GM23338 (cell line): ENCODE measurements around the gene FAU. TPM values are rescaled to one million over a fixed set of nuclear protein-coding genes. Genes with fewer than 3 reads are reported as not detected.

Experiments used
- ATAC-seq: fragments of 200-7000 bp; cut with Tn5 transposase; 3 replicates; pipeline ENCODE4 v1.9.1; 2020
- DNase-seq: peaks from one replicate; pipeline ENCODE4 v3.0.0-alpha.2; 2015; ENCODE audit warnings: low spot score
- H2AFZ ChIP-seq: fragments of 200-600 bp; sonication (generic); 2 replicates; pipeline ENCODE4 v1.8.0; 2016; ENCODE audit warnings: antibody characterized with exemption, mild to moderate bottlenecking, moderate library complexity
- H3F3A ChIP-seq: fragments of 200-600 bp; sonication (generic); replicated peaks from 2 replicates; pipeline ENCODE4 v1.8.0; 2017; ENCODE audit warnings: antibody characterized with exemption, mixed run types, low read depth
- H3K27ac ChIP-seq: fragments of 200-600 bp; sonication (generic); 2 replicates; pipeline ENCODE4 v1.6.1; 2016; ENCODE audit warnings: low read depth
- H3K27me3 ChIP-seq: fragments of 200-600 bp; sonication (generic); 2 replicates; pipeline ENCODE4 v1.8.0; 2016; ENCODE audit warnings: mild to moderate bottlenecking, mixed run types, moderate library complexity; ENCODE audit not compliant: insufficient read depth
- H3K36me3 ChIP-seq: fragments of 200-600 bp; sonication (generic); 2 replicates; pipeline ENCODE4 v1.8.0; 2016; ENCODE audit warnings: mild to moderate bottlenecking; ENCODE audit not compliant: insufficient read depth
- H3K4me1 ChIP-seq: fragments of 200-600 bp; sonication (generic); 2 replicates; pipeline ENCODE4 v1.8.0; 2016; ENCODE audit warnings: mild to moderate bottlenecking, moderate library complexity; ENCODE audit not compliant: insufficient read depth
- H3K4me2 ChIP-seq: fragments of 200-600 bp; sonication (generic); 2 replicates; pipeline ENCODE4 v1.7.1; 2017; ENCODE audit warnings: mixed run types
- H3K4me3 ChIP-seq: fragments of 200-600 bp; sonication (generic); 2 replicates; pipeline ENCODE4 v1.6.1; 2016; ENCODE audit warnings: mixed run types
- H3K79me2 ChIP-seq: fragments of 200-600 bp; sonication (generic); replicated peaks from 2 replicates; pipeline ENCODE4 v1.8.0; 2017; ENCODE audit warnings: mild to moderate bottlenecking; ENCODE audit not compliant: insufficient read depth
- H3K9me2 ChIP-seq: fragments of 200-600 bp; sonication (generic); 2 replicates; pipeline ENCODE4 v1.8.0; 2017; ENCODE audit not compliant: insufficient read depth
- H4K20me1 ChIP-seq: fragments of 200-600 bp; sonication (generic); replicated peaks from 2 replicates; pipeline ENCODE4 v1.8.0; 2017; ENCODE audit warnings: mild to moderate bottlenecking; ENCODE audit not compliant: insufficient read depth
- H3K27ac Mint-ChIP-seq: 2 replicates; pipeline ENCODE4 v1.8.0; 2020; ENCODE audit warnings: inconsistent platforms, mild to moderate bottlenecking, moderate library complexity, mixed read lengths
- H3K27me3 Mint-ChIP-seq: 3 replicates; pipeline ENCODE4 v1.8.0; 2022; ENCODE audit warnings: low read depth, mild to moderate bottlenecking, moderate library complexity, mixed read lengths, inconsistent platforms; ENCODE audit not compliant: insufficient read depth, poor library complexity
- H3K36me3 Mint-ChIP-seq: 3 replicates; pipeline ENCODE4 v1.8.0; 2021; ENCODE audit warnings: low read depth, mild to moderate bottlenecking, inconsistent platforms, moderate library complexity, mixed read lengths
- H3K4me1 Mint-ChIP-seq: 3 replicates; pipeline ENCODE4 v1.8.0; 2020; ENCODE audit warnings: mild to moderate bottlenecking, inconsistent platforms, mixed read lengths
- H3K4me3 Mint-ChIP-seq: 3 replicates; pipeline ENCODE4 v1.8.0; 2021; ENCODE audit warnings: moderate library complexity, mild to moderate bottlenecking, inconsistent platforms, mixed read lengths
- H3K9me3 Mint-ChIP-seq: 3 replicates; pipeline ENCODE4 v1.8.0; 2020; ENCODE audit warnings: moderate library complexity, mild to moderate bottlenecking, inconsistent platforms, mixed read lengths
- CREB1 ChIP-seq: fragments of 250-450 bp; sonication (Bioruptor Pico); IDR thresholded peaks from 2 replicates; pipeline ENCODE4 v1.5.0; 2020; ENCODE audit warnings: low read depth, mild to moderate bottlenecking, moderate library complexity
- CTCF ChIP-seq, 2 experiments: fragments of 200-600 bp in 1 of 2; sonication (generic) in 1 of 2; conservative IDR thresholded peaks; 2 replicates each; pipeline versions ENCODE4 v1.5.1 to v1.6.1; 2016 to 2017; ENCODE audit warnings: antibody characterized with exemption in 2 of 2, low read depth in 2 of 2, mild to moderate bottlenecking in 2 of 2, moderate library complexity in 1 of 2
- ETS1 ChIP-seq: IDR thresholded peaks from 2 replicates; pipeline ENCODE4 v1.6.1; 2016; ENCODE audit warnings: antibody characterized with exemption
- EZH2 ChIP-seq: fragments of 200-600 bp; sonication (generic); IDR thresholded peaks from one replicate; pipeline ENCODE4 v1.8.0; 2017; ENCODE audit warnings: antibody characterized with exemption, mild to moderate bottlenecking, low read depth; ENCODE audit not compliant: unreplicated experiment
- EZH2phosphoT487 ChIP-seq: fragments of 200-600 bp; sonication (generic); IDR thresholded peaks from one replicate; pipeline ENCODE4 v1.8.1; 2018; ENCODE audit warnings: antibody characterized with exemption; ENCODE audit not compliant: unreplicated experiment
- JUNB ChIP-seq: IDR thresholded peaks from one replicate; pipeline ENCODE4 v1.6.1; 2016; ENCODE audit warnings: antibody characterized with exemption; ENCODE audit not compliant: unreplicated experiment
- NANOG ChIP-seq: IDR thresholded peaks from 2 replicates; pipeline ENCODE4 v1.6.1; 2016; ENCODE audit warnings: antibody characterized with exemption, borderline replicate concordance
- POLR2AphosphoS5 ChIP-seq: IDR thresholded peaks from 2 replicates; pipeline ENCODE4 v1.6.1; 2016; ENCODE audit warnings: antibody characterized with exemption, low read depth
- REST ChIP-seq: IDR thresholded peaks from one replicate; pipeline ENCODE4 v1.6.1; 2018; ENCODE audit warnings: antibody characterized with exemption; ENCODE audit not compliant: unreplicated experiment
- STAT1 ChIP-seq: IDR thresholded peaks from one replicate; pipeline ENCODE4 v1.6.1; 2016; ENCODE audit warnings: antibody characterized with exemption; ENCODE audit not compliant: unreplicated experiment
- ZNF114 ChIP-seq: fragments of 250-450 bp; sonication (Bioruptor Pico); IDR thresholded peaks from 2 replicates; pipeline ENCODE4 v1.5.0; 2020; ENCODE audit warnings: mild to moderate bottlenecking, moderate library complexity
- ZNF331 ChIP-seq: fragments of 250-450 bp; sonication (Bioruptor Pico); IDR thresholded peaks from 2 replicates; pipeline ENCODE4 v1.5.0; 2020; ENCODE audit warnings: low read depth, mild to moderate bottlenecking, moderate library complexity
- ZNF462 ChIP-seq: fragments of 250-450 bp; sonication (Bioruptor Pico); IDR thresholded peaks from 2 replicates; pipeline ENCODE4 v1.5.0; 2020; ENCODE audit warnings: mild to moderate bottlenecking, moderate library complexity
- polyA plus RNA-seq: library from polyadenylated mRNA; unstranded; fragments of >200 nt; fragmentation: Nextera tagmentation; extraction: Ambion mirVana; gene quantifications from 2 replicates; pipeline ENCODE4 v1.2.1, GENCODE V29; 2016
- total RNA-seq: library from RNA; depleted of rRNA; stranded (reverse); fragments of >200 nt; shearing (Covaris generic); gene quantifications from 2 replicates; pipeline ENCODE4 v1.2.3, GENCODE V29; 2014

The FAU gene
- total and polyA plus RNA-seq, 2 experiments from 2014 or later: 262 to 1,177 TPM

- no peak for ATAC-seq
- H3K4me1 Mint-ChIP-seq: peaks cover 16% of the 10 kb centered on the region
- H3F3A ChIP-seq: 0 out of 2 replicates have a peak, but pooled peaks cover 8% of the 10 kb centered on the region
- H3K4me1 ChIP-seq: peaks cover 8% of the 10 kb centered on the region; the same call in 1 of the 2 replicates
- peaks cover 16% of the 10 kb centered on the region for H3K36me3 Mint-ChIP-seq
- no peak overlapping the region for H3K27ac Mint-ChIP-seq
- no peak for DNase-seq
- H3K27me3 Mint-ChIP-seq: peaks cover 8% of the 10 kb centered on the region
- no peak overlapping the region for H3K27ac ChIP-seq
- peaks cover 10% of the 10 kb centered on the region; the same call in 1 of the 2 replicates for H4K20me1 ChIP-seq
- H3K4me3 Mint-ChIP-seq: no peak overlapping the region
- H3K9me3 Mint-ChIP-seq: no peaks in the 10 kb centered on the region
- no peaks in the 10 kb centered on the region for H3K36me3 ChIP-seq
- H3K79me2 ChIP-seq: peaks cover 26% of the 10 kb centered on the region
- no peak overlapping the region for H2AFZ ChIP-seq
- H3K4me3 ChIP-seq: no peak overlapping the region
- H3K9me2 ChIP-seq: no peaks in the 10 kb centered on the region
- TF ChIP-seq ETS1: no peak
- TF ChIP-seq CTCF (conservative IDR thresholded peaks at IDR 0.05; ENCODE audit: low read depth in 2 of 2): no peak
- TF ChIP-seq ZNF114: no peak
- TF ChIP-seq POLR2AphosphoS5: no peak
- TF ChIP-seq REST: no peak
- TF ChIP-seq EZH2: no peak
- TF ChIP-seq ZNF462 (CRISPR knock-in tag): no peak
- TF ChIP-seq JUNB: no peak
- TF ChIP-seq CREB1 (CRISPR knock-in tag): no peak
- TF ChIP-seq EZH2phosphoT487: no peak
- no peak for TF ChIP-seq STAT1
- TF ChIP-seq ZNF331: no peak
- TF ChIP-seq NANOG: no peak
- no peaks in the 10 kb centered on the region for H3K27me3 ChIP-seq
- H3K4me2 ChIP-seq: no peak overlapping the region
These were observed 35.1 kb downstream of the FAU start for GRCh38 chr11:65086809-65087208.
